Chondrocyte (in vitro differentiated cells): ENCODE data around the gene SMARCD3. TPM values are rescaled to one million over a fixed set of nuclear protein-coding genes. Genes with fewer than 3 reads are reported as not detected.

Experiments
- DNase-seq: peaks from one replicate; pipeline ENCODE4 v3.0.0; 2021; ENCODE audit warnings: mixed read lengths, low spot score
- H3K27ac Mint-ChIP-seq: one replicate; pipeline ENCODE4 v1.8.0; 2021; ENCODE audit warnings: mild to moderate bottlenecking, moderate library complexity, mixed read lengths; ENCODE audit not compliant: unreplicated experiment
- H3K27me3 Mint-ChIP-seq: 2 replicates; pipeline ENCODE4 v1.8.0; 2021; ENCODE audit warnings: low read depth, mixed read lengths
- H3K36me3 Mint-ChIP-seq: 2 replicates; pipeline ENCODE4 v1.8.0; 2021; ENCODE audit warnings: low read depth, mixed read lengths
- H3K4me1 Mint-ChIP-seq: 2 replicates; pipeline ENCODE4 v1.8.0; 2021; ENCODE audit warnings: low read depth, mild to moderate bottlenecking, mixed read lengths
- H3K4me3 Mint-ChIP-seq: one replicate; pipeline ENCODE4 v1.8.0; 2021; ENCODE audit warnings: mild to moderate bottlenecking, moderate library complexity, mixed read lengths; ENCODE audit not compliant: unreplicated experiment
- H3K9me3 Mint-ChIP-seq: 2 replicates; pipeline ENCODE4 v1.8.0; 2021; ENCODE audit warnings: low read depth, mixed read lengths
- total RNA-seq: library from RNA; stranded (reverse); gene quantifications from 3 replicates; pipeline ENCODE4 v1.2.1, GENCODE V29; 2021
- TF ChIP-seq, protein P1 (sequence below): fragments of 200-600 bp; sonication (generic); IDR thresholded peaks from 2 replicates; pipeline ENCODE4 v1.5.0; 2021; ENCODE audit warnings: antibody characterized with exemption, mild to moderate bottlenecking, moderate library complexity

Gene SMARCD3
- total RNA-seq, 1 donor from 2014 or later = 120 TPM

DNA sequence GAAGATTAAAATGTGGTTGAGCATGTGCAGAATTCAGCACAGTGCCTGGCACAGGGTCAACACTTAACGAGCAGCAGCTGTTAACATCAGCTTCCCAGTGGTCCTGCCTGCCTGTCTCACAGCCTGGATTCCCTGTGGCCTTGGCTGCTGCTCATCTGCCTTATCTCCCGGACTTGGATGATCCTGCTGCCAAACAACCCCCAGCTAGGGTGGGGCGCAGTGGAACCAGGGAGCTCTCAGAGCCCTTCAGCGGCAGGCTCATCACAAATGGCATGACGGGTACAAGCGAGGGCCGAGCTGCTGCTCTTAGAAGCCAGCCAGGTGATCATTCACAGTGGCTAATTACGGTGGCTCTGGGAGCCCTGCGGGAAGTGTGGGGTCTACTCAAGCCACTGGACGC, 13.0 kb upstream of the SMARCD3 start:
- peaks cover 6% of the 10 kb centered on the region for H3K27me3 Mint-ChIP-seq
- peaks cover 6% of the 10 kb centered on the region for H3K36me3 Mint-ChIP-seq
- no peak overlapping the region for H3K27ac Mint-ChIP-seq
- TF ChIP-seq, protein P1, sequence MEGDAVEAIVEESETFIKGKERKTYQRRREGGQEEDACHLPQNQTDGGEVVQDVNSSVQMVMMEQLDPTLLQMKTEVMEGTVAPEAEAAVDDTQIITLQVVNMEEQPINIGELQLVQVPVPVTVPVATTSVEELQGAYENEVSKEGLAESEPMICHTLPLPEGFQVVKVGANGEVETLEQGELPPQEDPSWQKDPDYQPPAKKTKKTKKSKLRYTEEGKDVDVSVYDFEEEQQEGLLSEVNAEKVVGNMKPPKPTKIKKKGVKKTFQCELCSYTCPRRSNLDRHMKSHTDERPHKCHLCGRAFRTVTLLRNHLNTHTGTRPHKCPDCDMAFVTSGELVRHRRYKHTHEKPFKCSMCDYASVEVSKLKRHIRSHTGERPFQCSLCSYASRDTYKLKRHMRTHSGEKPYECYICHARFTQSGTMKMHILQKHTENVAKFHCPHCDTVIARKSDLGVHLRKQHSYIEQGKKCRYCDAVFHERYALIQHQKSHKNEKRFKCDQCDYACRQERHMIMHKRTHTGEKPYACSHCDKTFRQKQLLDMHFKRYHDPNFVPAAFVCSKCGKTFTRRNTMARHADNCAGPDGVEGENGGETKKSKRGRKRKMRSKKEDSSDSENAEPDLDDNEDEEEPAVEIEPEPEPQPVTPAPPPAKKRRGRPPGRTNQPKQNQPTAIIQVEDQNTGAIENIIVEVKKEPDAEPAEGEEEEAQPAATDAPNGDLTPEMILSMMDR = no peak
- no peaks in the 10 kb centered on the region for H3K9me3 Mint-ChIP-seq
- H3K4me1 Mint-ChIP-seq = no peaks in the 10 kb centered on the region
- no peak overlapping the region for H3K4me3 Mint-ChIP-seq
- no peak for DNase-seq

DNA sequence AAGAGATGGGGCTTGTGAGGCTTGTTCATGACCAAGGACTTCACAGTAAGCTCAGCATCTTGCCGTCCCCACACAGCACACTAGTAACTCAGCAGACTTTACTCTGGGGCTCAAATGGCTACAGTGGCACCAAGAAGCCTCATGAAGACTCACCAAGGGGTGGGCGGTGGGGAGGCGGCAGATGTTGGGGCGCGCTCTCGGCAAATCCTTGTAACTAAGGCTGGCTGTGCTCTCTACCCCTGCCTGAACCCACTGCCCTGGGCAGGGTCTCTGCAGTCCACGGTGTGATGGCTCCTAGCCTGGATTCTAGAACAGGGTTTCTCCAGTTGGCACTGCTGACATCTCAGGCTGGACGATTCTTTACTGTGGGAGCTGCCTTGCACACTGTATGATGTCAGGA, 12.4 kb upstream of the SMARCD3 start:
- Mint-ChIP-seq H3K36me3 (peaks cover 6% of the 10 kb centered on the region), H3K9me3 (no peaks in the 10 kb centered on the region), H3K27ac (no peak overlapping the region), H3K4me3 (no peak overlapping the region), H3K27me3 (peaks cover 6% of the 10 kb centered on the region), H3K4me1 (no peaks in the 10 kb centered on the region)
- no peak for DNase-seq
- TF ChIP-seq, protein P1 = no peak

DNA sequence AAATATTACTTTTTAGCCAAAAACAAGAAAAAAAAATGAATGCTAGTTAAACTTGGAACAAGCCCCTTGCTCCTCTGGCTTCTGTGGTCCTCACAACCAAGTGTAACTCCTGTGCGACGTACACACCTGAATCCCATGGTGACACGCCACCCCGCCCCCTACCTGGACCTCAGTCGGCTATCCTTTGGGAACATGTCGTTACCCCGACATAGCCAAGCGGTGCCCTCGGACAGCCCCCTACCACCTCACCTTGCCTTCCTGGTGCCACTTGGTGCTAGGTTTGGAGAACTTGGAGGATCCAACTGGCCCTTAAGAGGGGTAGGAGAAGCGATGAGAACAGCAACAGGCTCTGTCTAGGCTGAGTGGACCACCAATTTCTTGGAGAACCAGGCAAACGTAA, 12.0 kb upstream of the SMARCD3 start:
- no peak overlapping the region for H3K27ac Mint-ChIP-seq
- DNase-seq = no peak
- peaks cover 6% of the 10 kb centered on the region for H3K27me3 Mint-ChIP-seq
- H3K36me3 Mint-ChIP-seq = peaks cover 8% of the 10 kb centered on the region
- TF ChIP-seq, protein P1 = no peak
- no peaks in the 10 kb centered on the region for H3K4me1 Mint-ChIP-seq
- H3K9me3 Mint-ChIP-seq = no peaks in the 10 kb centered on the region
- H3K4me3 Mint-ChIP-seq = no peak overlapping the region

DNA sequence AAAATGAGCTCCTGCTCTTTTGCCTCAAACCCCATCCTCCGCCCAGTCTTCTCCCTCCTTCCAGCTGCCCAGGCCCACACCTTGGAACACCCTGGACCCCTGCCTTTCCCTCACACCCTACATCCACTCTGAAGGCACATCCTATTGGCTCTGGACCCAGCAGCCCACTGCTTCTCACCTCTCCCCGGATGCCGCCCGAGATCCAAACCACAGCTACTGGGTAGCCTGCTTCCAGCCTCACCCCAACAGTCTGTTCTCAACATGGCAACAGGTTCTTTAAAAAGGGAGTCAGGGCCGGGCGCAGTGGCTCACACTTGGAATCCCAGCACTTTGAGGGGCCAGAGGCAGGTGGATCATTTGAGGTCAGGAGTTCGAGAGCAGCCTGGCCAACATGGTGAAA, 9.5 kb upstream of the SMARCD3 start:
- H3K9me3 Mint-ChIP-seq = no peaks in the 10 kb centered on the region
- H3K4me3 Mint-ChIP-seq = no peak overlapping the region
- H3K4me1 Mint-ChIP-seq = peaks cover 5% of the 10 kb centered on the region
- H3K27me3 Mint-ChIP-seq = peaks cover 6% of the 10 kb centered on the region
- H3K36me3 Mint-ChIP-seq = peaks cover 8% of the 10 kb centered on the region
- DNase-seq = no peak
- no peak overlapping the region for H3K27ac Mint-ChIP-seq
- TF ChIP-seq, protein P1 = no peak

DNA sequence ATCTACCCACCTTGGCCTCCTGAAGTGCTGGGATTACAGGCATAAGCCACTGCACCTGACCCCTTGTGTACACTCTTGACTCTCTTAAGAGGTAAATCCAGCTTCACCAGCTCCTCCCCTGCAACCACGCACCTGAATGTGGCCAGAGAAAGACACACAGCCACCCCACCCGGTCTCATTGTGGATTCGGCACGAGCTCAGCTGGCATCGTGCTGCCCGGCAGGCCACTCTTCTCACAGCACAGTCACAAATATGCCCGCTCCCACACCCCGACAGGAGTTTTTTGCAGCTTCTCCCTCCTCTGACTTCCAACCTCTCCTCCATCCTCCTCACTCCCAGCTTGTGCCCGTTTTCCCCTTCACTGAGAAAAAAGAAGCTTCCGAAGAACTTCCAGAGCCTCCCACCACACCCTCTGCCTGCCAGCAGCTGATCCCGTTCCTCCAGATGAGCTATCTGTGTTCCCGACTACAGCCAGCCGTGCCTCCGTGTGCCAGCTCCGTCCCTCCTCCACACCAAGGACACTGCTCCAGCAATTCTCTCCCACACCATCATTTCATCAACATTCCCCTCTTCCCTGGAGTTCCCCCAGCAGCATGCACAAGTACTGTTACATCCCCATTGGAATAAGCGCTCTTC, 8.0 kb upstream of the SMARCD3 start:
- H3K36me3 Mint-ChIP-seq = peaks cover 8% of the 10 kb centered on the region
- H3K4me1 Mint-ChIP-seq = peaks cover 15% of the 10 kb centered on the region
- no peaks in the 10 kb centered on the region for H3K9me3 Mint-ChIP-seq
- no peak for DNase-seq
- no peak overlapping the region for H3K27ac Mint-ChIP-seq
- peaks cover 4% of the 10 kb centered on the region for H3K27me3 Mint-ChIP-seq
- TF ChIP-seq, protein P1 = no peak
- H3K4me3 Mint-ChIP-seq = no peak overlapping the region
